ENCODE data around the gene TCF12.

The TCF12 gene

GRCh38 chr15:57015897-57016296, 97.5 kb downstream of the TCF12 start:
- H3K4me3 ChIP-seq (replicated peaks; ENCODE audit: low read depth, low read length) = no peak overlapping the region
- no peak for DNase-seq (ENCODE audit: low read depth)
- no peak for TF ChIP-seq CTCF (IDR thresholded peaks at IDR 0.05; ENCODE audit: low read length, missing control alignments)

DNA sequence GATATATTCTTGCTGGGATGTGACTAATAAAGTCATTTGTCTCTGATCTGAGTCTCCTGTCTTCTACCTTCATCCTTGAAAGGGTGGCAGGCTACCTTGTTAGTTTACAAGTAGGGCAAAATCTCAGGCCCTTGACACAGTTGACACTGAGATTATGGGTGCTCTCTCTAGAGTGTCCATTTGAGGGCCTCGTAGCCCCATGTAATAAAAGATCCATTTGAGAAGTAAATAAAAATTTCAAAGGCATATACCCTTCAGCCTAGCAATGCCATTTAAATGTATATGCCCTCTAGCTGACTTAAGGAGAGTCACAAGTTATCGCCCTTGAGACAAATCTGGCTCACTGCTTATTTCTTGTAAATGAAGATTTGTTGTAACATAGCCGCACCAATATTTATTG, 98.6 kb downstream of the TCF12 start:
- peak; percentile 44 for DNase-seq (ENCODE audit: low read depth)
- no peak overlapping the region for H3K4me3 ChIP-seq (replicated peaks; ENCODE audit: low read depth, low read length)
- peak; percentile 22 for TF ChIP-seq CTCF (IDR thresholded peaks at IDR 0.05; ENCODE audit: low read length, missing control alignments)

DNA sequence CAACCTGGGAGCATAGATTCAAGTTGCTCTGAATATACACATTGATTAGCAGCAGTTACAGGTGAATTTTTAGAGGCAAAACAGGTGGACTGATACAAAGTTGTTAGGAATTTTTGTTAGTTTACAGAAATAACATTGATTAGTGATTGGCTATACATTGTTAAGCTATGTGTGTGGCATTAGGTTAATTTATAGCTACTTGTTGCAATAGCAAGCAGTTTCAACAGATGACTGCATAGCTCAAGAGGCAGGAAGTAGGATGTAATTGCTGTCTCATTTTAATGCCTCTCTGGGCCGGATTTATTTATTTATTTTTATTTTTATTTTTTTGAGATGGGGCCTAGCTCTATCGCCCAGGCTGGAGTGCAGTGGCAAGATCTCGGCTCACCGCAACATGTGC, 99.7 kb downstream of the TCF12 start:
- no peak for DNase-seq (ENCODE audit: low read depth)
- H3K4me3 ChIP-seq (replicated peaks; ENCODE audit: low read depth, low read length) = no peak overlapping the region
- TF ChIP-seq CTCF (IDR thresholded peaks at IDR 0.05; ENCODE audit: low read length, missing control alignments) = no peak

GRCh38 chr15:57019496-57020160, 101.2 kb downstream of the TCF12 start:
- no peak overlapping the region for H3K4me3 ChIP-seq (replicated peaks; ENCODE audit: low read depth, low read length)
- TF ChIP-seq CTCF (IDR thresholded peaks at IDR 0.05; ENCODE audit: low read length, missing control alignments) = no peak
- no peak for DNase-seq (ENCODE audit: low read depth)

- no peak for TF ChIP-seq CTCF (IDR thresholded peaks at IDR 0.05; ENCODE audit: low read length, missing control alignments)
Observed at GRCh38 chr15:57025264-57025926, 107.0 kb downstream of the TCF12 start.

DNA sequence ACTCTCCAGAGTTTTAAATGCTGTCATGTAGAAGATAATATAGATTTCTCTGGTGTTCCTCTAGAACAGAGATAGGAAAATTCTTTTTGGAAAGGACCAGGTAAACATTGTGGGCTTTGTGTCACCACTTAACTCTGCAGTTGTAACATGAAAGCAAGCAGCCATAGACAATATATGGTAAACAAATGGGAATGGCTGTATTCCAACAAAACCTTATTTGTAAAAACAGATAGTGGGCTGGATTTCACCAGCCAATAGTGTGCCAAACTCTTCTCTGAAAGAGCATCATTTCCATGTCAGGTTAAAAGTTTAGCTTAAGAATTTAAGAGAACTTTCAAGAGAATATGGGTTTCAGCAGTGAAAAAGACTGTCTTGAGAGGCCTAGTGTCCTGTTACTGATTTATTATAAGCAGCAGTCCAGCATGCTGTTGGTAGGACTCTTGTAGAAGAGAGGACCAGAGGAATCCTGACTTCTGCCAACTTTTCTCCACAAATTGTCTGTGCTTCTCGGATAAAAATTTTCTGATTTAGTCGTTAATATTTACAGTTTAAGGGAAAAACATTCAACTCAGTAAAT, 107.7 kb downstream of the TCF12 start:
- no peak for TF ChIP-seq CTCF (IDR thresholded peaks at IDR 0.05; ENCODE audit: low read length, missing control alignments)
- H3K4me3 ChIP-seq (replicated peaks; ENCODE audit: low read depth, low read length) = no peak overlapping the region
- DNase-seq (ENCODE audit: low read depth) = no peak

More at GRCh38 chr15:57025264-57025926, 107.0 kb downstream of the TCF12 start:
- DNase-seq (ENCODE audit: low read depth) = peak; percentile 66
- H3K4me3 ChIP-seq (replicated peaks; ENCODE audit: low read depth, low read length) = no peak overlapping the region
